Measurements from ENCODE around the gene LRRC75B.

DNA sequence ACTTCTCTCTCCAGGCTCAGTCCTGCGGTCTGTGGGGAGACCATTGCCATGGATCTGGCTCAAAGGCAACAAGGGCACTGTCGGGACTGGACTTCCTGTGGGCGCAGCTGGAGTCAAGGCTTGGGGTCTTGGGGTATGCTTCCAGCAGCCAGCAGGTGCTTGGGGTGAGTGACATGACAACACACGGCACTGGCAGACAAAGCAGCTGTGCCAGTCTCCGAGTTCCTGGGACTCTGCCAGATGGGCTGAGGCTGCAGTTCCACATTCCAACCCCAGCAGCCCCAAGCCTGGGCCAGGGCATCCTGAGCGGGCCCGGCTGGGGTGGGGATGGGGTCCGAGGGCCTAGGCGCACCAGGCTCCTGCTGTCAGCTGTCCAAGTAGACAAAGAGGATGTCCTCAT, 50.2 kb downstream of the LRRC75B start:
- TF ChIP-seq NFXL1 (CRISPR knock-in tag; IDR thresholded peaks at IDR 0.05), result no peak
- TF ChIP-seq YY1 (IDR thresholded peaks at IDR 0.05; ENCODE audit: borderline replicate concordance in 1 of 3, control insufficient read depth in 1 of 3, extremely low read depth in 1 of 3, insufficient read depth in 3 of 3, insufficient read length in 1 of 3, insufficient replicate concordance in 2 of 3, low read depth in 1 of 3, low read length in 2 of 3), result no peak
- no peak for TF ChIP-seq KAT8 (IDR thresholded peaks at IDR 0.05; ENCODE audit: low read depth)
- no peak for TF ChIP-seq SIN3A (IDR thresholded peaks at IDR 0.05; ENCODE audit: borderline replicate concordance in 2 of 2, control insufficient read depth in 1 of 2, low read depth in 2 of 2, low read length in 2 of 2)
- TF ChIP-seq MYC (IDR thresholded peaks at IDR 0.05; ENCODE audit: low read depth, low read length), result no peak
- TF ChIP-seq MYC (CRISPR knock-in tag; IDR thresholded peaks at IDR 0.05; ENCODE audit: borderline replicate concordance, low read depth), result no peak
- no peak for TF ChIP-seq SLC30A9 (CRISPR knock-in tag; IDR thresholded peaks at IDR 0.05)
